DMS114 treated with DMSO at 0.1 percent for 48 hours (cell line): ENCODE results near the gene FAM131B.
"Not testable (repeated sequence)": the region's sequence is repeated elsewhere in the genome, so short reads cannot be mapped to it uniquely, and the experiment has no call there.

ENCODE experiments used
- DNase-seq: peaks from one replicate; lab custom pipeline; 2025; ENCODE audit not compliant: unreplicated experiment; lab: John Stamatoyannopoulos, UW

The FAM131B gene

GRCh38 chr7:143362131-143363015 lies at the start of gene FAM131B:
FAM131B (minus strand) TSS chr7:143362713; CDS start chr7:143362603, 110 bp downstream.
- DNase-seq, result no peak

DNA sequence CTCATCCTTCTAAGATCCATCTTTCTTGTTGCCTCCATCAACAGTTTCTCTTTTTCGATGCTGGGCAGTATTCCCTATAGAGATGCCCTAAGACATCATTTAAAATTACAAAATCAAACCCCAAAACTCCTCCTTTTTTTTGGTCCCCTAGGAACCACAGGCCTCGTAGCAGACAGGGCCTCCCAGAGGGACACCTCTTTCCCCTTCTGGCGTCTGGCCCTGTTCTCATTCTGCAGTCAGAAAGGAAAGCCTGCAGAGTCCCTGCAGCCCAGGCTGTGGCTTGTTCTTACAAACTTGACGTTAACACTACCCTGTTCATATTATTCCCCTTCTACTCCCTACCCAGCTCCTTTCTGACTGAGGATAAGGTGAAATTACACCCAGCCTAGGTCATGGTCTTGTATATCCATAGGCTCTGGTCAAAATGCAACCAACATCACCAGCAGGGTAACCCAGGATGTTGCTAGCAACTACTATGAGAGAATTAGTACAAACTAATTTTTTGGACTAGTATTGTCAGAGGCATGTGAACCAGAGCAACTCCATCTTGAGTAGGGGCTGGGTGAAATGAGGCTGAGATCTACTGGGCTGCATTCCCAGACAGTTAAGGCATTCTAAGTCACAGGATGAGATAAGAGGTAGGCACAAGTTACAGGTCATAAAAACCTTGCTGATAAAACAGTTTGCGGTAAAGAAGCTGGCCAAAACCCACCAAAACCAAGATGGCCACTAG lies 49.6 kb upstream of the FAM131B start:
- no peak for DNase-seq

GRCh38 chr7:143410521-143411004 lies 48.0 kb upstream of the FAM131B start:
- no peak for DNase-seq

DNA sequence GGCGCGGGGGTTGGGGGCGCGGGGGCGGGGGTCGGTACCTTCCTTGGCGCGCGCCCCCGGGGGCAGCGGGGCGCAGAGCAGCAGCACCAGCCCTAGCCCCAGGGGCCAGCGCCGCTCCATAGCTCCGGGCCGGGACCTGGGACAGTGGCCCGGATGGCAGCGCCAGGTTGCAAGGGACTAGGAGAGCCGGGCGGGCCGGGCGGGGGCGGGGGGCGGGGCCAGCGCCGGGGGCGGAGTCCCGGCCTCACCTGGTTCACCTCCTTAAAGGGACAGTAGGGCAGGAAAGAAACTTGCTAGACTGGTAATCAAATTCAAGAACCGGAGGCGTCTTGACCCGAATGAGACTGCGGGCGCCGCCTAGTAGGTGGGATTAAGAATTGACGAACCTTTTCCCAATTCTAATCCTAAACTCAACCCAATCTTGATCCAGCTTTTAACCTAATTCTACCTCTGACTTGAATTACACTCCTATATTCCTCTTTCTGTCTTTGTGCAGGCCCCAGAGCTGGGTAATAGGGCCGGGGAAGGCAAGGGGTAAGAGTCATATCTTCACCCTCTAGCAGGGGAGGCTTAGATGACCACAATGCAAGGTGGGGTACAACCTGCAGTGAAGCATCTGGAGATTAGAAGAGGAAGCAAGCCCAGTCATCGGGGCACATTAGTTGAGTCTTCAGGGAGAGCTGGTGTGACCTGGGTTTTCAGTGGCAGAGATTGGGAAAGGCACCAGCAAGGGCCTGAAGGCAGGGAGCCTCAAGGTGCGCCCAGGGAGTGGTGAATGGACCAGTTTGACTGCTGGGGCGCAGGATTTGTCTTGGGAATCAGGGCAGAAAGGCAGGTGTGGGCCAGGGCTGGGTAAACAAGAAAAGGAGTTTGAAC lies 46.4 kb upstream of the FAM131B start, which contains the start of gene EPHA1:
Gene EPHA1 (minus strand): TSS at position 171 of the 876 bp plus-strand sequence. CDS start 51 bp downstream, at position 120.
- no peak for DNase-seq

GRCh38 chr7:143408252-143408685 lies 45.8 kb upstream of the FAM131B start:
- DNase-seq, result no peak

- no peak for DNase-seq
Observed at GRCh38 chr7:143407287-143408251, 45.1 kb upstream of the FAM131B start.

DNA sequence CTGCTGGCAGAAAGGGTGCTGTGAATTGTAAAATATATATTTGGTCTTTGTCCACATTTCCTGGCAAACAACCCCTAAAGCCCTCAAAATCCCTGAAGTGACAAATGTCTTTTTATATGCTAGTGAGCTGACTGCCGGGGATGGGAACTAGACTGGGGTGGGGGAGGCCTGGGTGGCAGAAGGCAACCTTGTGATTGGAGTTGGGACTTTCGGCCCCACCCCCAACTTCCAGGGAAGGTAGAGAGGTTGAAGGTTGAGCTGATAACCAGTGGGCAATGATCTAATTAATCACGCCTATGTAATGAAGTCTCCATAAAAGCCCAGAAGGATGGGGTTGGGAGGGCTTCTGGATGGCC lies 43.5 kb upstream of the FAM131B start:
- no peak for DNase-seq

- no peak for DNase-seq
Observed at GRCh38 chr7:143405173-143406001, 42.9 kb upstream of the FAM131B start.

- not testable (repeated sequence) for DNase-seq
Observed at GRCh38 chr7:143402233-143402632, 39.7 kb upstream of the FAM131B start.

DNA sequence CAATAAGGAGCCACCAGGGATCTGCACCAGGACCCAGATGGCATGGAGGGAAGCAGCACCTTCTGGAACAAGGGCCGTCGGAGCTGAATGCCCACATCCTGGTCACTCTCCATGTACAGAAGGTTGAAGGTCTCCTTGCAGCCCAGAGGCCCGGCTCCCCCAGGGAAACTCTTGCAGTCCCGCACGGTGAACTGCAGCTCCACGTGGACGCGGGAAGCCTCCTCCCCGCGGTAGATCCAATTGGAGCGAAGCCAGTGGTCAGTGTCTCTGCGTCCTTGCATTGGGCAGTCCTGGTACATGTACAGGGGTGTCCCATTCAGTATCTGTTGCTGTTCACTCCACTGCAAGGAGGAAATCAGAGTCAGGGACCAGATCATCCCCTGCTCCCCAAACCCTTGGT lies 38.8 kb upstream of the FAM131B start:
- no peak for DNase-seq

- no peak for DNase-seq
Observed at GRCh38 chr7:143399642-143400041, 37.1 kb upstream of the FAM131B start.

- no peak for DNase-seq
Observed at GRCh38 chr7:143399151-143399550, 36.6 kb upstream of the FAM131B start.

- no peak for DNase-seq
Observed at GRCh38 chr7:143398616-143399015, 36.1 kb upstream of the FAM131B start.

DNA sequence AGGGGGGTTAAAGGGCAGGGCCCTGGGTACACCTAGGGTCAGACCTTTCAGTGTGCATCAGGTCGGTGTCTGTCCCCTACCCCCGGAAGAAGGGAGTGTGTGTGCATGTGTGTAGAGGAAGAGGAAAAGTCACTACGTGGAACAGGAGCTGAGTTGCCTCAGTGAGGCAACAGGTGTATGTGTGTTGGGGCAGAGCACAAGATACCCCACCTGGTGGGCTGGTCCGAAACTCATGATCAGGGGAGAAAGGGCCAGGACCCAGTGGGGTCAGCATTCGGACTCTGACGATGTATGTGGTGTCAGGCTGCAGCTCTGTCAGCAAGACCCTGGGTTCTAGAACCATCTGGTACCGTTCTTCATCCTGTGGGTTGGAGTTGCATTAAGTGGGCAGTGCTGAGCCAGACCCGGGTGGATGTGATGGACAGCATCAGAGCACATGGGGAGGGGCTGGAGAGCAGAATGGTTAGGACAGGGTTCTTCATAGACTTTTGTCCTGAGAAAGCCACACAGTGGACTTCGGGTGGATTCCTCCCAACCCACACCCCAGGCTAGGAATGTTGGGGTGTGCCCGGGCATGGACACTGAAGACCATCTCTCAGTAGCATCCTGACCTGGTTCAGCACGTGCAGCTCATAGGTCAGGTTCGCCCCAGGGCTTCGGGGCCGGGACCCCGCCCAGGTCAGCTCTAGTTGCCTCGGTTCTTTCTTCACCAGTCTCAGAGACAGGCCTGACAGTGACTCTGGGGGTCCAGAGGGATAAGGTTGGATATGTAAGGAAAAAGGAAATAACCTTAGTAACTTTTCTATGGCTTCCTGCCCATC lies 35.4 kb upstream of the FAM131B start:
- no peak for DNase-seq

DNA sequence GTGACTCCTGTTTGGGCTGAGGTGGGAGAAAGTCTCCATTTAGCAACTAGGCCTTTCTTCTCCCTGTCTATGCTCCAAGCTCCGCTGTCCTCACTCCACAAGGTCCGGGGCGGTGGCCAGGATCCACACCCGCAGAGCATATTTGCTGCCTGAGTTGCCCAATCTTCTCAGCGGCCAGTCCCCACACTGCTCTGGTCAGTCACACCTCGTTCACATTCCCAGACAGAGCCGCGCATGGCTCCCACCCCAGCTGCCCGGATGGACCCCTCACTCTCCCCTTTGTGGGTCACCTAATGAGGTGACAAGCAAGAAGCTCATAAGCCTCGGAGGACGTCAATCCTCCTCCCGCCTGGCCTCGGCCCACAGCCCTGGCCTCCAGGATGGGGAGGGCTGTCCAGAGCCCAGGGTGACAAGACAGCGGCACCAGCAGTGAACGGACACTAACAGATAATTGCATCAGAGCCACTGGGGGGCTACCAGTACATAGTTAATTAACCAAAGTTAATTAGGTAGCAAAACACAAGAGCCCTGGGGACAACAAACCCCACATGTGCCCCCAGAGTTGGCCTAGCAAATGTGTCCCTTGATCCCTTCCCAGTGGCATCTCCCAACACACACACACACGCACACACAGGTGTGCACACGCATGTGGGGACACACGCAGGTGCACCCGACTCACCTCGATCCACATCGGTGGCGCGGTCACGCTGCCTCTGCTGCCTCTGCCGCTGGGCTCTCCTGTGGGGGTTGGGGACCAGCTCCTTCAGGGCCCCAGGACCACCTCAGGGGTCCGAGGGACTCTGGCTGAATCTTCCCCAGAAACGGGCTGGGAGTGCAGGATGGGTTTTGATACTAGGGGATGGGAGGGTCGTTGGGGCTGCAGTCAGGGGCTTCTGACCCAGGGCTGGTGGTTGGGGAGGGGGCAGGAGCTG lies 34.4 kb upstream of the FAM131B start:
- no peak for DNase-seq

DNA sequence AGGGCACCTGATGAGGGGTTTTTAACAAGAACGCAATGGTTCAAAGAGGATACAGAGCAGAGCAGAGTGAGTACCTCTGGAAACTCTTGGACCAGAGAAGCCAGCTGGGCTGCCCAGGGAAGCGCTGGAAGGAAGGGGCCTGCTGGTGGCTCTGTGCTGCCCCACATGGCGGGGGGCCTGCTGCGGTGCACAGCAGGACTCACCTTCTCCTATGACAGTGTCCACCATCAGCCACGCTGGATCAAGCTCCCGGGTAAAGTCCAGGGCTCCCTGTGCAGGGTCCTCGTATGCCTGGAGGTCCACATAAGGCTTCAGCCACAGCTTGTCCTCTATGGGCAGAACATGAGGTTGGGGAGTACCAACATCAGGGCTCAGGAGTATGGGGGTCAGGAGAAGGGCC lies 33.7 kb upstream of the FAM131B start:
- no peak for DNase-seq
